H1 (cell line): ENCODE results near the gene GLRX3.

Experiments
- CBX5 ChIP-seq: fragments of 300-800, 300-1000 bp; sonication (generic); IDR thresholded peaks from 2 replicates; pipeline ENCODE4 v1.7.1; 2016; ENCODE audit warnings: antibody characterized with exemption, low read length, low read depth
- CHD2 ChIP-seq: IDR thresholded peaks from 2 replicates; pipeline ENCODE4 v1.6.1; 2012; ENCODE audit warnings: low read length, improper control_type of control experiment
- EZH2 ChIP-seq: fragments of 200-600 bp; sonication (generic); IDR thresholded peaks from 2 replicates; pipeline ENCODE4 v1.7.1; 2012; ENCODE audit warnings: low read depth, mild to moderate bottlenecking, moderate library complexity, low read length, inconsistent platforms; ENCODE audit not compliant: severe bottlenecking
- GABPA ChIP-seq: IDR thresholded peaks from 2 replicates; pipeline ENCODE4 v1.6.1; 2011; ENCODE audit warnings: mild to moderate bottlenecking, low read length, moderate library complexity, borderline replicate concordance; ENCODE audit not compliant: insufficient read depth
- HDAC2 ChIP-seq, 2 experiments: fragments of 300-600 bp in 1 of 2; sonication (generic) in 1 of 2; IDR thresholded peaks; 2 replicates each; pipeline ENCODE4 v1.6.1; 2011 to 2012; ENCODE audit warnings: low read depth in 2 of 2, low read length in 2 of 2, mild to moderate bottlenecking in 2 of 2, moderate library complexity in 2 of 2, borderline replicate concordance in 1 of 2, inconsistent platforms in 1 of 2
- JUND ChIP-seq: IDR thresholded peaks from 2 replicates; pipeline ENCODE4 v1.6.1; 2011; ENCODE audit warnings: mild to moderate bottlenecking, improper control_type of control experiment, low read length
- KDM4A ChIP-seq: IDR thresholded peaks from one replicate; pipeline ENCODE4 v1.7.1; 2012; ENCODE audit warnings: low read depth, mild to moderate bottlenecking, moderate library complexity, low read length, inconsistent platforms; ENCODE audit not compliant: severe bottlenecking
- POLR2A ChIP-seq, 2 experiments: IDR thresholded peaks; 1 replicate in 1 of 2; 2 replicates in 1 of 2; pipeline ENCODE4 v1.6.1; 2011; ENCODE audit warnings: low read depth in 2 of 2, low read length in 2 of 2, mild to moderate bottlenecking in 2 of 2; ENCODE audit errors: control extremely low read depth in 1 of 2
- POLR2AphosphoS5 ChIP-seq: IDR thresholded peaks from 2 replicates; pipeline ENCODE4 v1.6.1; 2011; ENCODE audit warnings: low read depth, low read length
- RFX5 ChIP-seq: IDR thresholded peaks from 2 replicates; pipeline ENCODE4 v1.6.1; 2011; ENCODE audit warnings: low read depth, low read length, improper control_type of control experiment, borderline replicate concordance
- SIX5 ChIP-seq: IDR thresholded peaks from 2 replicates; pipeline ENCODE4 v1.6.1; 2011; ENCODE audit warnings: mild to moderate bottlenecking, low read depth, low read length
- TEAD4 ChIP-seq: IDR thresholded peaks from 2 replicates; pipeline ENCODE4 v1.6.1; 2012; ENCODE audit warnings: low read depth, low read length, inconsistent platforms, mixed read lengths
- TF ChIP-seq, protein P1 (sequence below), 3 experiments: IDR thresholded peaks; 1 replicate in 2 of 3; 2 replicates in 1 of 3; pipeline versions ENCODE4 v1.5.1 to v1.6.1; 2011; ENCODE audit warnings: low read length in 3 of 3, mild to moderate bottlenecking in 3 of 3, inconsistent platforms in 2 of 3, low read depth in 1 of 3, moderate library complexity in 1 of 3; ENCODE audit not compliant: insufficient read depth in 1 of 3; ENCODE audit errors: control extremely low read depth in 1 of 3
- TF ChIP-seq, protein P2 (sequence below): IDR thresholded peaks from 2 replicates; pipeline ENCODE4 v1.6.1; 2012; ENCODE audit warnings: inconsistent platforms

DNA sequence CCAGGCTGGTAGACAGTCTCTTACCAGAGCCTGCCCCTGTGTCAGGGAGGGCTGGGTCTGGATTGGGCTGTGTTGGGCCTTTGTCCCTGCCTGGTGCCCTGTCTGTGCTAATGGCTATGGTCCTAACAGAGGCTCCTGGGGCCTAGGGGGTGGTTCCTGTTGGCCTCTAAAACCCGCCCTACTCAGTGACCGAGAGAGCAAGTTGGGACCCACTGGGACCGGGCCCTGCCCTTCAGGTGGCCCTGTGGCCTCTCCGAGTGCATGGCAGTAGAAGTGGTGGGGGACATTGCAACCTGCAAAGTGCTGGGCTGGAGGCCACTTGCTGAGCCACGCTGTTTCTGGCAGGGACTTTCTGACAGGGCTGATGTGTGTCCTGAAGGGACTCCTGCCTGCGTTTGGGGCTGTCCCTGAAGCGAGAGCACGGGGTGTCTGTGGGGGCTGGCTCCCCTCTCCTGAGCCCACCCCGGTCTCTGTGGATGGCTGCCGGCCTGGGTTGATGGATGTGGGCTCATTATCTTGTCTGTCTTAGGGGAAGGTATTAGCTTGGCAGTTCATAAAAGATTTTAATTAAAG lies 56.2 kb downstream of the GLRX3 start:
- TF ChIP-seq KDM4A: no peak
- TF ChIP-seq, protein P1, sequence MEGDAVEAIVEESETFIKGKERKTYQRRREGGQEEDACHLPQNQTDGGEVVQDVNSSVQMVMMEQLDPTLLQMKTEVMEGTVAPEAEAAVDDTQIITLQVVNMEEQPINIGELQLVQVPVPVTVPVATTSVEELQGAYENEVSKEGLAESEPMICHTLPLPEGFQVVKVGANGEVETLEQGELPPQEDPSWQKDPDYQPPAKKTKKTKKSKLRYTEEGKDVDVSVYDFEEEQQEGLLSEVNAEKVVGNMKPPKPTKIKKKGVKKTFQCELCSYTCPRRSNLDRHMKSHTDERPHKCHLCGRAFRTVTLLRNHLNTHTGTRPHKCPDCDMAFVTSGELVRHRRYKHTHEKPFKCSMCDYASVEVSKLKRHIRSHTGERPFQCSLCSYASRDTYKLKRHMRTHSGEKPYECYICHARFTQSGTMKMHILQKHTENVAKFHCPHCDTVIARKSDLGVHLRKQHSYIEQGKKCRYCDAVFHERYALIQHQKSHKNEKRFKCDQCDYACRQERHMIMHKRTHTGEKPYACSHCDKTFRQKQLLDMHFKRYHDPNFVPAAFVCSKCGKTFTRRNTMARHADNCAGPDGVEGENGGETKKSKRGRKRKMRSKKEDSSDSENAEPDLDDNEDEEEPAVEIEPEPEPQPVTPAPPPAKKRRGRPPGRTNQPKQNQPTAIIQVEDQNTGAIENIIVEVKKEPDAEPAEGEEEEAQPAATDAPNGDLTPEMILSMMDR (IDR thresholded peaks at IDR 0.05; ENCODE audit: control extremely low read depth in 1 of 3, insufficient read depth in 1 of 3, low read depth in 1 of 3, low read length in 3 of 3): no peak
- no peak for TF ChIP-seq POLR2A (IDR thresholded peaks at IDR 0.05; ENCODE audit: control extremely low read depth in 1 of 2, low read depth in 2 of 2, low read length in 2 of 2)
- no peak for TF ChIP-seq RFX5
- no peak for TF ChIP-seq HDAC2 (IDR thresholded peaks at IDR 0.05; ENCODE audit: borderline replicate concordance in 1 of 2, low read depth in 2 of 2, low read length in 2 of 2)
- TF ChIP-seq, protein P2, sequence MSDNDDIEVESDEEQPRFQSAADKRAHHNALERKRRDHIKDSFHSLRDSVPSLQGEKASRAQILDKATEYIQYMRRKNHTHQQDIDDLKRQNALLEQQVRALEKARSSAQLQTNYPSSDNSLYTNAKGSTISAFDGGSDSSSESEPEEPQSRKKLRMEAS: no peak
- no peak for TF ChIP-seq CBX5
- TF ChIP-seq EZH2: no peak
- TF ChIP-seq JUND: no peak
- no peak for TF ChIP-seq POLR2AphosphoS5
- no peak for TF ChIP-seq GABPA
- no peak for TF ChIP-seq CHD2
- no peak for TF ChIP-seq TEAD4
- TF ChIP-seq SIX5: no peak
